MM.1S (cell line): ENCODE data around the gene PLTP.

Experiments used
- DNase-seq: peaks from one replicate; pipeline ENCODE4 v3.0.0-alpha.2; 2015
- H2AFZ ChIP-seq: fragments of 300-600 bp; sonication (generic); 2 replicates; pipeline ENCODE4 v1.6.0; 2016; ENCODE audit warnings: antibody characterized with exemption, low read length
- H3F3A ChIP-seq: fragments of 300-600 bp; sonication (generic); 2 replicates; pipeline ENCODE4 v1.6.1; 2016; ENCODE audit warnings: mild to moderate bottlenecking, antibody characterized with exemption, low read length, moderate library complexity, mixed read lengths; ENCODE audit not compliant: insufficient read depth
- H3K27ac ChIP-seq: fragments of 300-600 bp; sonication (generic); 2 replicates; pipeline ENCODE4 v1.5.1; 2016; ENCODE audit warnings: mild to moderate bottlenecking, low read length
- H3K27me3 ChIP-seq: fragments of 300-600 bp; sonication (generic); replicated peaks from 2 replicates; pipeline ENCODE4 v1.6.0; 2016; ENCODE audit warnings: low read length; ENCODE audit not compliant: insufficient read depth
- H3K36me3 ChIP-seq: fragments of 300-600 bp; sonication (generic); replicated peaks from 2 replicates; pipeline ENCODE4 v1.6.1; 2016; ENCODE audit warnings: mild to moderate bottlenecking, low read length, mixed read lengths; ENCODE audit not compliant: insufficient read depth
- H3K4me1 ChIP-seq: fragments of 300-600 bp; sonication (generic); 2 replicates; pipeline ENCODE4 v1.6.1; 2016; ENCODE audit warnings: low read length, mixed read lengths
- H3K4me2 ChIP-seq: fragments of 300-600 bp; sonication (generic); 2 replicates; pipeline ENCODE4 v1.6.0; 2016; ENCODE audit warnings: low read depth, low read length
- H3K4me3 ChIP-seq: fragments of 300-600 bp; sonication (generic); 2 replicates; pipeline ENCODE4 v1.5.1; 2016; ENCODE audit warnings: low read length, mixed read lengths
- H3K79me2 ChIP-seq: fragments of 300-600 bp; sonication (generic); 2 replicates; pipeline ENCODE4 v1.6.1; 2016; ENCODE audit warnings: mixed run types, low read length, mixed read lengths
- H3K9ac ChIP-seq: fragments of 300-600 bp; sonication (generic); 2 replicates; pipeline ENCODE4 v1.6.1; 2016; ENCODE audit warnings: low read length, mixed read lengths
- H3K9me2 ChIP-seq: fragments of 300-600 bp; sonication (generic); replicated peaks from 2 replicates; pipeline ENCODE4 v1.6.1; 2016; ENCODE audit warnings: mild to moderate bottlenecking, low read length, mixed read lengths; ENCODE audit not compliant: insufficient read depth
- H3K9me3 ChIP-seq: fragments of 300-600 bp; sonication (generic); replicated peaks from 2 replicates; pipeline ENCODE4 v1.6.1; 2016; ENCODE audit warnings: mild to moderate bottlenecking, low read length, mixed read lengths; ENCODE audit not compliant: insufficient read depth
- H4K20me1 ChIP-seq: fragments of 300-600 bp; sonication (generic); 2 replicates; pipeline ENCODE4 v1.6.1; 2016; ENCODE audit warnings: mild to moderate bottlenecking, low read length, moderate library complexity, mixed read lengths; ENCODE audit not compliant: insufficient read depth
- CTCF ChIP-seq: fragments of 300-600 bp; sonication (generic); IDR thresholded peaks from 2 replicates; pipeline ENCODE4 v1.5.1; 2016; ENCODE audit warnings: antibody characterized with exemption, low read length, mixed read lengths
- EZH2 ChIP-seq: fragments of 300-600 bp; sonication (generic); optimal IDR thresholded peaks from 2 replicates; pipeline ENCODE3; 2017; ENCODE audit warnings: low read depth, mild to moderate bottlenecking, antibody characterized with exemption, low read length, mixed read lengths
- EZH2phosphoT487 ChIP-seq: fragments of 300-600 bp; sonication (generic); IDR thresholded peaks from 2 replicates; pipeline ENCODE4 v1.6.1; 2018; ENCODE audit warnings: antibody characterized with exemption, low read length

PLTP gene

GRCh38 chr20:45919542-45920399 lies 7.8 kb upstream of the PLTP start:
- no peak overlapping the region for H2AFZ ChIP-seq
- TF ChIP-seq EZH2 (no peak), CTCF (no peak), EZH2phosphoT487 (no peak)
- H3K27ac ChIP-seq: no peak overlapping the region
- no peak for DNase-seq
- H3K9me3 ChIP-seq: no peaks in the 10 kb centered on the region
- H3K36me3 ChIP-seq: no peaks in the 10 kb centered on the region
- no peaks in the 10 kb centered on the region for H3K27me3 ChIP-seq
- no peak overlapping the region for H3K4me2 ChIP-seq
- H3K9ac ChIP-seq: no peak overlapping the region
- H3K4me3 ChIP-seq: no peak overlapping the region
- no peaks in the 10 kb centered on the region for H3K79me2 ChIP-seq
- H3K4me1 ChIP-seq: no peaks in the 10 kb centered on the region
- H3K9me2 ChIP-seq: no peaks in the 10 kb centered on the region
- no peaks in the 10 kb centered on the region for H4K20me1 ChIP-seq
- H3F3A ChIP-seq: no peaks in the 10 kb centered on the region

GRCh38 chr20:45918779-45919537 lies 7.0 kb upstream of the PLTP start:
- no peak for DNase-seq
- Histone ChIP-seq H3K4me3 (no peak overlapping the region), H3K27ac (no peak overlapping the region), H3F3A (no peaks in the 10 kb centered on the region), H3K27me3 (no peaks in the 10 kb centered on the region), H2AFZ (no peak overlapping the region), H3K9ac (no peak overlapping the region), H3K79me2 (no peaks in the 10 kb centered on the region), H3K9me3 (no peaks in the 10 kb centered on the region), H3K4me2 (no peak overlapping the region), H3K4me1 (no peaks in the 10 kb centered on the region), H4K20me1 (no peaks in the 10 kb centered on the region), H3K9me2 (no peaks in the 10 kb centered on the region), H3K36me3 (no peaks in the 10 kb centered on the region)
- no peak for TF ChIP-seq EZH2phosphoT487
- TF ChIP-seq EZH2: no peak
- no peak for TF ChIP-seq CTCF

GRCh38 chr20:45918182-45918737 lies 6.3 kb upstream of the PLTP start:
- Histone ChIP-seq H3K27ac (no peak overlapping the region), H3K4me1 (no peaks in the 10 kb centered on the region), H3K9me2 (no peaks in the 10 kb centered on the region), H3F3A (no peaks in the 10 kb centered on the region), H3K4me2 (no peak overlapping the region), H3K36me3 (no peaks in the 10 kb centered on the region), H2AFZ (no peak overlapping the region), H3K9ac (no peak overlapping the region), H3K9me3 (no peaks in the 10 kb centered on the region), H3K4me3 (no peak overlapping the region), H4K20me1 (no peaks in the 10 kb centered on the region), H3K27me3 (no peaks in the 10 kb centered on the region), H3K79me2 (no peaks in the 10 kb centered on the region)
- TF ChIP-seq EZH2: no peak
- no peak for TF ChIP-seq CTCF
- no peak for TF ChIP-seq EZH2phosphoT487
- DNase-seq: no peak
